GM12864 (cell line): ENCODE data around the gene NLRP1.

Source experiments
- DNase-seq: peaks from one replicate; pipeline ENCODE4 v3.0.0-alpha.2; 2011; ENCODE audit warnings: low read depth
- H3K4me3 ChIP-seq: 2 replicates; pipeline ENCODE4 v1.5.1; 2011; ENCODE audit warnings: mild to moderate bottlenecking, low read depth, low read length, control low read depth
- TF ChIP-seq, protein P1 (sequence below): IDR thresholded peaks from 2 replicates; pipeline ENCODE4 v1.5.1; 2011; ENCODE audit warnings: low read depth, mild to moderate bottlenecking, moderate library complexity, low read length, control low read depth, inconsistent platforms; ENCODE audit errors: missing control alignments

The NLRP1 gene

GRCh38 chr17:5502552-5502951 lies 81.8 kb downstream of the NLRP1 start:
- no peak for DNase-seq
- TF ChIP-seq, protein P1, sequence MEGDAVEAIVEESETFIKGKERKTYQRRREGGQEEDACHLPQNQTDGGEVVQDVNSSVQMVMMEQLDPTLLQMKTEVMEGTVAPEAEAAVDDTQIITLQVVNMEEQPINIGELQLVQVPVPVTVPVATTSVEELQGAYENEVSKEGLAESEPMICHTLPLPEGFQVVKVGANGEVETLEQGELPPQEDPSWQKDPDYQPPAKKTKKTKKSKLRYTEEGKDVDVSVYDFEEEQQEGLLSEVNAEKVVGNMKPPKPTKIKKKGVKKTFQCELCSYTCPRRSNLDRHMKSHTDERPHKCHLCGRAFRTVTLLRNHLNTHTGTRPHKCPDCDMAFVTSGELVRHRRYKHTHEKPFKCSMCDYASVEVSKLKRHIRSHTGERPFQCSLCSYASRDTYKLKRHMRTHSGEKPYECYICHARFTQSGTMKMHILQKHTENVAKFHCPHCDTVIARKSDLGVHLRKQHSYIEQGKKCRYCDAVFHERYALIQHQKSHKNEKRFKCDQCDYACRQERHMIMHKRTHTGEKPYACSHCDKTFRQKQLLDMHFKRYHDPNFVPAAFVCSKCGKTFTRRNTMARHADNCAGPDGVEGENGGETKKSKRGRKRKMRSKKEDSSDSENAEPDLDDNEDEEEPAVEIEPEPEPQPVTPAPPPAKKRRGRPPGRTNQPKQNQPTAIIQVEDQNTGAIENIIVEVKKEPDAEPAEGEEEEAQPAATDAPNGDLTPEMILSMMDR: no peak
- no peak overlapping the region for H3K4me3 ChIP-seq

DNA sequence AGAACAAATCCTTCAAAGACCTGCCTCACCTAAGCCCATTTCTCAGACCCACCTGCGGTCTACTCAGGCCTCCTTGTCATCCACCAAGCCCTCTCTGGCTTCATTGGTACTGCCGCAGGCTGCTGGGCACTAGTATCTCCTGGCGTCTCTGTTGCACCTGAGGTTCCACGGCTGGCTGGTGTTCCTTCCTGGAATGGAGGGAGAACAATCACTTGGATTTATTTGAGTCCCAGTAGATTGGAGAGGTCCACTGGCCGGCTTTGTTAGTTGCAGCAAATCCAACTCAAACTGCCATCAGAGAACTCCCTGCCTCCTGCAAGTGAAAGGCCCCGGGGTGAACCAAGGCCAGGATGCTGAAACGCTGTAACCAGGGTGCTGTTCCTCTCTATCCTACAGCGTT lies 82.6 kb downstream of the NLRP1 start:
- TF ChIP-seq, protein P1: no peak
- no peak for DNase-seq

DNA sequence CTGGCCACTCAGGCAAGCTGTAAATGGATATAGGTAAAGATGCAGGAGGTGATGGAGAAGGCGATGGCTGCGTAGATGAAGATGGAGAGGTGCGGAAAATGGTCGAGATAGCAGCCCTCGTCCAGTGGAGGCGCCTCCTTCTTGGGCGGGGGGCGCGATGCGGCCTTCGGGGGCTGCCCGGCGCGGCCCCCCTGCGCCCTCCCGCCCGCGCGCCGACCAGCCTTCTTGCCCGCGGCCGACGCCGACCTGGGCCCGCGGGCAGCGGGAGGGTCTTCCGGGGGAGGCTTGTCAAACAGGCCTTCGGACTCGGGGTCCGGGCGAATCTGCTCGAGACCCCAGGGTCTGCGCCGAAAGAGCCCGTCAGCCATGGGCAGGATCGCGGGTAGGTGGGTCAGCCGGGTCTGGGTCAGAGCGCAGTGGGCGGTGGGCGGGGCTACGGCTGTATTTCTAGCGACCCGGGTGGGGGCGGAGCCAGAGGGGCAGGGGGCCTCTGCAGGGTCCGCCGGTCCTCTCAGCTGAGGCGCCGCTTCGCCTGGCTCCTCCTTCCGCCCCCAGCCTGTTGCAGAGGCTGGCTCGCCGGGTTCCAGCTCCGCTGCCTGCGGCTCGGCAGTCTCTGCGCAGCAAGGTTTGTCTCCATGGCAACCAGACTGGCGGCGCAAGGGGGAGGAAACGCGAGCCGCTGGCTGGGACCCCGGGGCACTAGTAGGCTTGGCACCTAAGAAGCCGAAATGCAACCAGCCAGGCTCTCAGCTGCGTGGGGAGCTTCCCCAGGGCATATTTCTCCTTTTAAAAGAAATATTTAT lies 83.5 kb downstream of the NLRP1 start:
- TF ChIP-seq, protein P1: no peak
- peak overlapping the region; percentile 41 for H3K4me3 ChIP-seq
- no peak for DNase-seq

More for the DNA sequence above, 82.6 kb downstream of the NLRP1 start:
- no peak overlapping the region for H3K4me3 ChIP-seq

DNA sequence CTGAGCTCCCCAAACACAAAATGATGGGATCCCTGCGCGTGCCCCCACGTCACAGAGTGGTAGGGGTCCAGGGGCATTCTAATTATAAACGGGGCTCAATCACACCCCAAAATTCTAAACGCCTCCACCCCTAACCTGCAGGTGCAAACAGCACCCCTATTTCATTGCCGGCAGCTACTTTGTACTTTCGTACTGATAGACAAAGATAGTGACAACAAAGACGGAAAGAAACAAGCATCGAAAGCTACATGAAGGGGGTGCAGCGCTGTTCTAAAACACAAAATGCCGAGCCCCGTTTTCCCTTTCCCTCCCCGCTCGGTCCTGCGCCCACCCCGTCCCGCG lies 84.1 kb downstream of the NLRP1 start:
- TF ChIP-seq, protein P1: no peak

DNA sequence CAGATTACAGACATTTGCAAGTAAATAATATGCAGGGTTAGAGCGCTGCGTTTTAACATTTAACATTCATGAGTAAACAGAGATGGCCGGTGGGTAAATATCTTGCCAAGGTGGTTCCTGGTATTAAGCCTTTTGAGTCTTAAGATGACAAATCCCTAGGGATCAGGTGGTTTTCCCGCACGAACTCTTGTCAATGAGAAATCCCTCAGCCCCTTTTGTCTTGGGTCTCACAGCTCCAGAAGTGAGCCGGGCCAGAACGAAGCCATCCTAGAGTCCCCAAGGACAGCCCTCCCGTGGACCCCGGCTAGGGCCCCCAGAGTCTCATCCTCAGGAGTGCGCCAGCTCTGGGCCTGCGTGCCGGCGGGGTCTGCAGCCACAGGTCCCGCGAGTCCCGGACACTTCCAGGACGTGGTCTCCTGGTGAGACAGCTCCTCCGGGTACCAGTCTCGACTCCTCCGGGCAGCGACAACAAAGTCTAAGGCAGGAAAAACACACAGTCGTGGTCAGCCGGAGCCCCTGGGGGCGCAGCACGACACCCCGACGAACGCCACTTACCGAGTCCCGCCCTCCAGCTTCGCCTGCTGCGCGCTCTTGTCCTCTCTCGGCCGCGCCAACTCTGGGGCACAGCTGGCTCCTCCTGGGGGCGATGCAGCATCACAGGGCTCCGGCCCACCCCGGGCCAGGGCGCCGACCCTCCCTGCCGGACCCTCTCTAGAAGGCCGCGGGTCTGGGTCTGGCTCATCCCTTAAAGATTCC lies 84.7 kb downstream of the NLRP1 start:
- no peak overlapping the region for H3K4me3 ChIP-seq
- TF ChIP-seq, protein P1: no peak

More for the DNA sequence above, 84.1 kb downstream of the NLRP1 start:
- H3K4me3 ChIP-seq: peak overlapping the region; percentile 41
- DNase-seq: no peak

GRCh38 chr17:5492970-5493369 lies 91.3 kb downstream of the NLRP1 start:
- H3K4me3 ChIP-seq: no peak overlapping the region
- TF ChIP-seq, protein P1: no peak
- no peak for DNase-seq

More for the DNA sequence above, 84.7 kb downstream of the NLRP1 start:
- DNase-seq: no peak
